ENCODE data around the gene NDUFS2. TPM values are rescaled to one million over a fixed set of nuclear protein-coding genes. Genes with fewer than 3 reads are reported as not detected.
"Not testable (repeated sequence)": the region's sequence is repeated elsewhere in the genome, so short reads cannot be mapped to it uniquely, and the experiment has no call there.

Gene NDUFS2
- total RNA-seq, 1 experiment from 2014 or later: 94.9 TPM

DNA sequence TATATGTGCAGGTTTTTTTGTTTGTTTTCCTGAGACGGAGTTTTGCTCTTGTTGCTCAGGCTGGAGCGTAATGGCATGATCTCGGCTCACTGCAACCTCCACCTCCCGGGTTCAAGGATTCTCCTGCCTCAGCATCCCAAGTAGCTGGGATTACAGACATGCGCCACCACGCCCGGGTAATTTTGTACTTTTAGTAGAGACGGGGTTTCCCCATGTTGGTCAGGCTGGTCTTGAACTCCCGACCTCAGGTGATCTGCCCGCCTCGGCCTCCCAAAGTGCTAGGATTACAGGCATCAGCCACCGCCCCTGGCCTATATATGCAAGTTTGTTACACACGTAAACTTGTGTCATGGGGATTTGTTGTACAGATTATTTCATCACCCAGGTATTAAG is 22.5 kb downstream of the NDUFS2 start:
- POLR2A ChIA-PET: interaction anchor here (1.6 kb wide), 1 partner anchor 22 kb away, joined by 11 read pairs; the partner anchor contains the start of gene NDUFS2
- CTCF ChIA-PET: interaction anchor here (1.5 kb wide), 1 partner anchor 157 kb away, joined by 13 read pairs; no protein-coding TSS in a partner anchor
- DNase-seq (ENCODE audit: low read depth, low spot score); BruUV-seq (replicated peaks); H3K4me3 ChIP-seq (ENCODE audit: low read depth in 2 of 2, low read length in 2 of 2); ATAC-seq; H3K27me3 ChIP-seq (ENCODE audit: control insufficient read depth, insufficient read depth, low read length); H3K27ac ChIP-seq (ENCODE audit: low read length); H3K36me3 ChIP-seq (ENCODE audit: control insufficient read depth, insufficient read depth, low read length); H3K9me3 ChIP-seq (ENCODE audit: control insufficient read depth, insufficient read depth, low read depth, low read length): not testable (repeated sequence)
- in situ Hi-C loops (cut with HindIII; ENCODE audit: low pct_unique_long_range_greater_than_20kb, low sequenced_read_pairs) (loop anchor here (25.0 kb wide), 1 partner anchor 163 kb away; no protein-coding TSS in a partner anchor), intact Hi-C loops (cut with micrococcal nuclease; ENCODE audit: unreplicated experiment) (loop anchor here (5.0 kb wide), 2 partner anchors 68 to 148 kb away; no protein-coding TSS in a partner anchor)
- peaks cover 19% of the 10 kb centered on the region for H3K4me1 ChIP-seq (ENCODE audit: control insufficient read depth, insufficient read depth, low read length)

DNA sequence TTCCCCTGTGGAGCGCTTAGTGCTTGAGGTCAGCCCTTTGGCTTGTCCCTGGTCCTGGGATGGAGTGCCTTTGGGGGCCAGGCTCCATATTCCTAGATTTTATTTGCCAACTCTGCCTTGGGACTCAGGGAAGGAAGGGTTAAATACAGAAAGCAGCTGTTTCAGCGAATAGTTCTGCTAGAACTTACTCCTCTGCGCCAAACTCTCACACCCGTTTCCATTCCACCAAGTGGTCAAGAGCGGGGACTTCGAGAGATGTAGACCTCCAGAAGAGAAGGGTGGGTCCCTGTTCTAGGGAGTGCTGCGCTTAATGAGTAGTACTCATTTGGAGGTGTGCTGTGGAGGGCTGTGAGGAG is 23.0 kb downstream of the NDUFS2 start:
- Histone ChIP-seq H3K27ac (ENCODE audit: low read length) (peak overlapping the region; percentile 64), H3K4me3 (ENCODE audit: low read depth in 2 of 2, low read length in 2 of 2) (no peak overlapping the region), H3K4me1 (ENCODE audit: control insufficient read depth, insufficient read depth, low read length) (peaks cover 19% of the 10 kb centered on the region), H3K27me3 (ENCODE audit: control insufficient read depth, insufficient read depth, low read length) (no peaks in the 10 kb centered on the region), H3K36me3 (ENCODE audit: control insufficient read depth, insufficient read depth, low read length) (peaks cover 2% of the 10 kb centered on the region; the same call in 1 of the 2 replicates), H3K9me3 (ENCODE audit: control insufficient read depth, insufficient read depth, low read depth, low read length) (no peaks in the 10 kb centered on the region)
- POLR2A ChIA-PET: interaction anchor here (0.6 to 1.6 kb wide), 5 partner anchors 19 to 119 kb away, joined by 3 to 11 read pairs (median 4); partner anchors contain the start of gene NDUFS2
- CTCF ChIA-PET: interaction anchor here (0.5 to 2.5 kb wide), 7 partner anchors 33 to 1037 kb away, joined by 3 to 30 read pairs (median 9); no protein-coding TSS in a partner anchor
- BruUV-seq (replicated peaks): no TSS peak
- intact Hi-C loops (cut with micrococcal nuclease; ENCODE audit: unreplicated experiment): loop anchor here (5.0 kb wide), 2 partner anchors 67 to 147 kb away; no protein-coding TSS in a partner anchor
- DNase-seq (ENCODE audit: low read depth, low spot score) (no peak), ATAC-seq (no peak)
- in situ Hi-C loops (cut with HindIII; ENCODE audit: low pct_unique_long_range_greater_than_20kb, low sequenced_read_pairs): no loop called here
- TF ChIP-seq, protein P1, sequence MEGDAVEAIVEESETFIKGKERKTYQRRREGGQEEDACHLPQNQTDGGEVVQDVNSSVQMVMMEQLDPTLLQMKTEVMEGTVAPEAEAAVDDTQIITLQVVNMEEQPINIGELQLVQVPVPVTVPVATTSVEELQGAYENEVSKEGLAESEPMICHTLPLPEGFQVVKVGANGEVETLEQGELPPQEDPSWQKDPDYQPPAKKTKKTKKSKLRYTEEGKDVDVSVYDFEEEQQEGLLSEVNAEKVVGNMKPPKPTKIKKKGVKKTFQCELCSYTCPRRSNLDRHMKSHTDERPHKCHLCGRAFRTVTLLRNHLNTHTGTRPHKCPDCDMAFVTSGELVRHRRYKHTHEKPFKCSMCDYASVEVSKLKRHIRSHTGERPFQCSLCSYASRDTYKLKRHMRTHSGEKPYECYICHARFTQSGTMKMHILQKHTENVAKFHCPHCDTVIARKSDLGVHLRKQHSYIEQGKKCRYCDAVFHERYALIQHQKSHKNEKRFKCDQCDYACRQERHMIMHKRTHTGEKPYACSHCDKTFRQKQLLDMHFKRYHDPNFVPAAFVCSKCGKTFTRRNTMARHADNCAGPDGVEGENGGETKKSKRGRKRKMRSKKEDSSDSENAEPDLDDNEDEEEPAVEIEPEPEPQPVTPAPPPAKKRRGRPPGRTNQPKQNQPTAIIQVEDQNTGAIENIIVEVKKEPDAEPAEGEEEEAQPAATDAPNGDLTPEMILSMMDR (IDR thresholded peaks at IDR 0.05): no peak
- TF ChIP-seq, protein P2, sequence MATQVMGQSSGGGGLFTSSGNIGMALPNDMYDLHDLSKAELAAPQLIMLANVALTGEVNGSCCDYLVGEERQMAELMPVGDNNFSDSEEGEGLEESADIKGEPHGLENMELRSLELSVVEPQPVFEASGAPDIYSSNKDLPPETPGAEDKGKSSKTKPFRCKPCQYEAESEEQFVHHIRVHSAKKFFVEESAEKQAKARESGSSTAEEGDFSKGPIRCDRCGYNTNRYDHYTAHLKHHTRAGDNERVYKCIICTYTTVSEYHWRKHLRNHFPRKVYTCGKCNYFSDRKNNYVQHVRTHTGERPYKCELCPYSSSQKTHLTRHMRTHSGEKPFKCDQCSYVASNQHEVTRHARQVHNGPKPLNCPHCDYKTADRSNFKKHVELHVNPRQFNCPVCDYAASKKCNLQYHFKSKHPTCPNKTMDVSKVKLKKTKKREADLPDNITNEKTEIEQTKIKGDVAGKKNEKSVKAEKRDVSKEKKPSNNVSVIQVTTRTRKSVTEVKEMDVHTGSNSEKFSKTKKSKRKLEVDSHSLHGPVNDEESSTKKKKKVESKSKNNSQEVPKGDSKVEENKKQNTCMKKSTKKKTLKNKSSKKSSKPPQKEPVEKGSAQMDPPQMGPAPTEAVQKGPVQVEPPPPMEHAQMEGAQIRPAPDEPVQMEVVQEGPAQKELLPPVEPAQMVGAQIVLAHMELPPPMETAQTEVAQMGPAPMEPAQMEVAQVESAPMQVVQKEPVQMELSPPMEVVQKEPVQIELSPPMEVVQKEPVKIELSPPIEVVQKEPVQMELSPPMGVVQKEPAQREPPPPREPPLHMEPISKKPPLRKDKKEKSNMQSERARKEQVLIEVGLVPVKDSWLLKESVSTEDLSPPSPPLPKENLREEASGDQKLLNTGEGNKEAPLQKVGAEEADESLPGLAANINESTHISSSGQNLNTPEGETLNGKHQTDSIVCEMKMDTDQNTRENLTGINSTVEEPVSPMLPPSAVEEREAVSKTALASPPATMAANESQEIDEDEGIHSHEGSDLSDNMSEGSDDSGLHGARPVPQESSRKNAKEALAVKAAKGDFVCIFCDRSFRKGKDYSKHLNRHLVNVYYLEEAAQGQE (IDR thresholded peaks at IDR 0.05; ENCODE audit: insufficient read depth in 1 of 2, low read depth in 2 of 2, low read length in 1 of 2): no peak
- no peak for TF ChIP-seq SIN3A (IDR thresholded peaks at IDR 0.05; ENCODE audit: borderline replicate concordance, insufficient read depth, low read depth, low read length)

DNA sequence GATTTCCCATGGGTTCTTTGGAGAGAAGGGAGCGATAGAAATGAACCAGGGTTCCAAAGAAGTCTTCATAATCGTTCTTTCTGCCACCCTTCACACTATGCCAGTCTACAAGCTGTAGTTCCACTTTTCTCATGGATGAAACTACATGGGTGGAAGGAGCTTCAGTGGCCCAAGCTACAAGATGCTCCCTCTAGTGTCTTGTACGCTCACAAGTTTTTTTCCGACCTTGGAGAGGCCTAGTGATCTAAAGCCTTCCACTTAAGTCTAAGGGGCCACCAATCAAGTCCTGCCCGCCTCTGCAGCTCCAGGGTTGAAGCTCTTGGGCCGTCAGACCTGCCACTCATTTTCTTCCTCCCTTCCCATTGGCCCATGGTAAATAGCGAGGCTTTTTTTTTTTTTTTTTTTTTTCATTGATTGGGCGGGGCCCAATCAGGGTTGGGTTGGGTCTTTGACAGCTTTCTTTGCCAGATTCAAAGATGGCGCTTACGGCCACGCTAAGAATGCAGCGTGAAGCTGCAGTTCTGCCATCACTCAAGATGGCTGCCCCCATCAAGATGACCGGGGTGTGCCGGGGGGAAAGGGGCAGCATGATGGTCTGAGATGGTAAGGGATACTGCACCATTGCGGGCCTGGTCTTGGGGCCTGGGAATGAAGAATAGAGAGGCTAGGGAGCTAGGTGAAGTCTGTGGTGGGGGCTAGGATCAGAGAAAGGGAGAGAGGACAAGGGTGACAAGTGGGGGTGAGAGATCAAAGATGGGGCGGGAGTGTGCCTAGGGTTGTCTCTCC is 23.6 kb downstream of the NDUFS2 start, which contains the start of gene TOMM40L:
Gene TOMM40L (plus strand): TSS at position 527 of the 786 bp plus-strand sequence. CDS start 430 bp downstream, outside the sequence.
- ATAC-seq (peak; percentile 92), DNase-seq (ENCODE audit: low read depth, low spot score) (peak; percentile 90)
- peak within 1 kb of the TSS; percentile 90 for H3K27ac ChIP-seq (ENCODE audit: low read length)
- in situ Hi-C loops (cut with HindIII; ENCODE audit: low pct_unique_long_range_greater_than_20kb, low sequenced_read_pairs) (no loop called here), intact Hi-C loops (cut with micrococcal nuclease; ENCODE audit: unreplicated experiment) (loop anchor here (5.0 kb wide), 2 partner anchors 67 to 147 kb away; no protein-coding TSS in a partner anchor)
- ChIA-PET CTCF (interaction anchor here (0.5 to 2.5 kb wide), 10 partner anchors 33 to 1038 kb away, joined by 3 to 30 read pairs (median 10); no protein-coding TSS in a partner anchor), POLR2A (interaction anchor here (0.6 to 1.6 kb wide), 6 partner anchors 17 to 119 kb away, joined by 3 to 11 read pairs (median 4); partner anchors contain the start of gene NDUFS2)
- no peaks in the 10 kb centered on the region for H3K27me3 ChIP-seq (ENCODE audit: control insufficient read depth, insufficient read depth, low read length)
- H3K4me1 ChIP-seq (ENCODE audit: control insufficient read depth, insufficient read depth, low read length): peaks cover 19% of the 10 kb centered on the region
- TF ChIP-seq SIN3A (IDR thresholded peaks at IDR 0.05; ENCODE audit: borderline replicate concordance, insufficient read depth, low read depth, low read length): no peak
- TF ChIP-seq, protein P1 (IDR thresholded peaks at IDR 0.05): peak; percentile 58; the same call in 1 of the 2 replicates
- TF ChIP-seq POLR2AphosphoS5 (IDR thresholded peaks at IDR 0.05; ENCODE audit: low read depth, low read length): 0 out of 2 replicates have a peak, but pooled peaks have one; percentile 36
- TF ChIP-seq, protein P2 (IDR thresholded peaks at IDR 0.05; ENCODE audit: insufficient read depth in 1 of 2, low read depth in 2 of 2, low read length in 1 of 2): no peak
- TF ChIP-seq TCF7L2 (IDR thresholded peaks at IDR 0.05; ENCODE audit: low read depth, low read length): peak; percentile 55; the same call in 1 of the 2 replicates
- no TSS peak for BruUV-seq (replicated peaks)
- peaks cover 2% of the 10 kb centered on the region; the same call in 1 of the 2 replicates for H3K36me3 ChIP-seq (ENCODE audit: control insufficient read depth, insufficient read depth, low read length)
- no peaks in the 10 kb centered on the region for H3K9me3 ChIP-seq (ENCODE audit: control insufficient read depth, insufficient read depth, low read depth, low read length)
- peak within 1 kb of the TSS; percentile 82 to 86 for H3K4me3 ChIP-seq (ENCODE audit: low read depth in 2 of 2, low read length in 2 of 2)
